ENCODE measurements around the gene CPNE5. TPM values are rescaled to one million over a fixed set of nuclear protein-coding genes. Genes with fewer than 3 reads are reported as not detected.

Gene CPNE5
- total and polyA plus RNA-seq, 10 donors = 9.5 to 33.4 (median 19.3) TPM

DNA sequence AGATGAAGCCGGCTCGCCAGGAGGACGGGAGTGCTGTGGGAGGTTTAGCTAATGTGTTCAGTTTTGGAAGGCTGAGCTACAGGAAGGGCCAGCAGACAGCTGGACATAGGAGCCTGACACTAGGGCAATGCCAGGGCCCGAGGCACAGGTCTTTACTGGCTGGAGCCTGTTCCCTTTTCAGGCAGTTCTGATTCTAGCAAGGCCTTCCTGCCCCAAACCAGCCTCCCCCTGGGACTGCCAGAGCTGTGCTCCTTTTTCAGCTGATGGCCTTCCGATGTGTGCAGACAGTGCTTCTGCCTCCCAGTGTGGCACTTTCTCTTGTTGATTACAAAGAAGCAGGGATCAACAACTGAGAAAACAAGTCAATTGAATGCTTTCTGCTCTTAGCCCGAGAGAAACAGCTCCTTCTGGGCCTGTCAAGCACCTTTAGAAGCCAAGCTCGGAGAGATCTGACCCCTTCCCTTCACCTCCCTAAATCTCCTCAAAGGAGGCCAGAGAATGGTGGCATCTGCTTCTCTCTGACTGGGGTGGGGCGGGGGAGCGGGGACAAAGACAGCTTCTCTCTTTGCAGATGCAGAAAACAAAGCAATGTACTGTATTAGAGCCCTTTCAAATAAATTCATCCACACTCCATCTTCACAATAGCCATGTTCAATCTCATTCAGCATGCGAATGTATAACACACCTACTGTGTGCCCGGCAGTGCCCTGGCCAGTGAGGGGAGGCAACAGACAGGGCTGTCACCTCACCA lies 78.4 kb downstream of the CPNE5 start:
- no peaks in the 10 kb centered on the region for H3K36me3 ChIP-seq
- no peak overlapping the region for H3K27ac ChIP-seq
- no peak for DNase-seq
- TF ChIP-seq POLR2AphosphoS5 (IDR thresholded peaks at IDR 0.05) (no peak), POLR2A (IDR thresholded peaks at IDR 0.05) (no peak), CTCF (IDR thresholded peaks at IDR 0.05 in 8 of 11, conservative IDR thresholded peaks at IDR 0.05 in 3 of 11) (no peak)
- H3K4me1 ChIP-seq = peaks cover 17 to 48% (median 40%) of the 10 kb centered on the region in 6 donors
- no peak overlapping the region for H3K4me3 ChIP-seq
- intact Hi-C loops (cut with DNase I; ENCODE audit: low total_unique reads) = loop anchor here (10.0 kb wide), 1 partner anchor 454 kb away; no protein-coding TSS in a partner anchor
- no peaks in the 10 kb centered on the region for H3K27me3 ChIP-seq (replicated peaks in 1 of 7)
- H3K9me3 ChIP-seq = no peaks in the 10 kb centered on the region
- WGBS, 5 donors = 89 to 92% (median 91%) methylated on average over 11 of the region's 11 CpGs

DNA sequence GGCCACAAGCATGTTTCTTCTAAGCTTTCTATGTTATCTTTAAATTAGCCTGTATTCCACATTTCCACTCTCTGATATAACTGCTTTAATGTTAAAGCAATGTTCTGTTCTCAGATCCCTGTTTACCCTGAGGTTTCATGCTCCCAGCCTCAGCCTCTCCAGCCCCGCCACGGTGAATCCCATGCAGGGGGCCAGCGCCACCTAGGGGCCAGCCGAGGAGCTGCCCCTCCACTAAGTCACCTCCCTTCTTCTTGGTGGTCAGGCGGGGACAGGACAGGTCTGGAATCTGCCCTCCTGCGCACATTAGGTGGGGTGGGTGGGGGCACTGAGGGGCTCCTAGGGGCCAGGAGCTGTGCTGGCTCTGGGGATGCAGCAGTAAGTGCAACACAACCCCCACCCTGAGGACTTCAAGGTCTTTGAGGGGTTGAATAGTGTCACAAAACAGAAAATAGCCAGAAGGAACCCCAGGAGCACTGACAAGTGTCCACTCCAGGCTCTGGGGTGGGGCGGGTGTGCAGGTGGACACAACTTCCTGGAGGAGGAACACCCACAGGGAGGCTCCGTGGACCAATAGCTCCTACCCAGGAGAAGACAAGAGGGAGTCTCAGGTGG lies 80.0 kb downstream of the CPNE5 start:
- peak; percentile 96 for DNase-seq
- H3K4me3 ChIP-seq = no peak overlapping the region
- H3K9me3 ChIP-seq = no peaks in the 10 kb centered on the region
- no peaks in the 10 kb centered on the region for H3K36me3 ChIP-seq
- intact Hi-C loops (cut with DNase I; ENCODE audit: low total_unique reads) = loop anchor here (5.0 kb wide), 2 partner anchors 67 to 137 kb away; no protein-coding TSS in a partner anchor
- H3K27ac ChIP-seq = peak overlapping the region in 3 of 8 donors; percentile 6 to 82 (median 10)
- WGBS, 5 donors = 10 to 18% (median 11%) methylated on average over 8 of the region's 8 CpGs
- peaks cover 33 to 55% (median 51%) of the 10 kb centered on the region in 6 donors for H3K4me1 ChIP-seq
- peak; percentile 89 to 99 (median 94) for TF ChIP-seq CTCF (IDR thresholded peaks at IDR 0.05 in 8 of 11, conservative IDR thresholded peaks at IDR 0.05 in 3 of 11)
- no peak for TF ChIP-seq POLR2A (IDR thresholded peaks at IDR 0.05)
- peak; percentile 66 to 76 (median 69) for TF ChIP-seq POLR2AphosphoS5 (IDR thresholded peaks at IDR 0.05)
- no peaks in the 10 kb centered on the region for H3K27me3 ChIP-seq (replicated peaks in 1 of 7)

- DNase-seq = no peak
- Histone ChIP-seq H3K27ac (peak overlapping the region in 3 of 8 donors; percentile 6 to 82 (median 10)), H3K4me3 (no peak overlapping the region), H3K27me3 (replicated peaks in 1 of 7) (no peaks in the 10 kb centered on the region), H3K36me3 (no peaks in the 10 kb centered on the region), H3K9me3 (no peaks in the 10 kb centered on the region), H3K4me1 (peaks cover 38 to 61% (median 58%) of the 10 kb centered on the region in 6 donors)
- WGBS, 5 donors = 72 to 87% (median 82%) methylated on average over 15 of the region's 15 CpGs
- intact Hi-C loops (cut with DNase I; ENCODE audit: low total_unique reads) = loop anchor here (5.0 kb wide), 2 partner anchors 66 to 136 kb away; no protein-coding TSS in a partner anchor
- TF ChIP-seq CTCF (IDR thresholded peaks at IDR 0.05 in 8 of 11, conservative IDR thresholded peaks at IDR 0.05 in 3 of 11) = no peak
- no peak for TF ChIP-seq POLR2AphosphoS5 (IDR thresholded peaks at IDR 0.05)
- TF ChIP-seq POLR2A (IDR thresholded peaks at IDR 0.05) = no peak
Observed at GRCh38 chr6:36758516-36759147, 80.6 kb downstream of the CPNE5 start.

Data from spleen (tissue), 11 donors.